Amniotic epithelial cell (primary cell): Measurements from ENCODE around the gene TRPV6.

ENCODE experiments used
- DNase-seq: peaks from one replicate; pipeline ENCODE4 v3.0.0-alpha.2; 2010; ENCODE audit warnings: low read depth

Gene TRPV6

DNA sequence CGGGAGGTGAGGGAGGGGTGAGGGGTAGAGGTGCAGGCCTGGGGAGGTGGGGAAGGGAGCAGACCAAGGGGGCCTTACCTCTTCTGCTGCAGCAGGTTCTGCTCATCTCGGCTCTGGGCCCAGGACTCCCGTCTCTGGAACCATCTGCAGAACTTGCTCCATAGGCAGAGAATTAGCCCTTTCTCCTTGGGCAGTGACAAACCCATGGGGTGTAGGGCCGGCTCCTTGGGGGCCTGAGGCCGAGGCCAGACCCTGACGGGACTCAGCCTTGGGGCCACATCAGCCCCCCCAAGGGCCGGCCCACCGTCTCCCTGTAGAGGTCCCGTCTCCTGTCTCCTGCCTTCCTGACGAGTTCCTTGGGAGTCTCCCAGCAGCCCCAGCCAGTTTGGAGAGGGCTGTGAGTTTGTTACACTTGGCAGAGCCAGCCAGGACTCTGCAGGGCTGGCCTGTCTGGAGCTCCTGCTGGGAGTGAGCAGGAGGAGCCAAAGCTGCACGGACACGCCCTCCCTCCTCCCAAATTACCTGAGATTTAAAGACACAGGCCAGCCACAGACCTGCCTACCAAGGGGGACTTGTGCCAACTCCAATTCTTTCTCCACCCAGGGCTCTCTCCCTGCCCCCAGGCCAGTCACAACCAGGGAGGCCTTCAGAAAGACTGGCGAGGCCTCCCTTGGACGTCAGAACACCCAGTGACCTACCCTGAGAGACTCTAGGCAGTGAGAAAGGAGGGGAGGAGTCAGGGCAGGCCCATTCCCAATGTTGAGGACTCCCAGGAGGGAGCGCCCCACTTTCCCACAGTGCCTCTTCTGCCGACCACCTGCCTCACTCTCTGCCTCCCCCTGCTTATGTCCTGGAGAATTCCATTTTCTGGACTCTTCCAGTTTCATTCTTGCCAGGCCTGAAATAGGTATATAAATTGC is at the start of gene TRPV6:
Gene TRPV6, minus strand, starts transcription at position 435 of the 920 bp plus-strand sequence.
- DNase-seq, result no peak

DNA sequence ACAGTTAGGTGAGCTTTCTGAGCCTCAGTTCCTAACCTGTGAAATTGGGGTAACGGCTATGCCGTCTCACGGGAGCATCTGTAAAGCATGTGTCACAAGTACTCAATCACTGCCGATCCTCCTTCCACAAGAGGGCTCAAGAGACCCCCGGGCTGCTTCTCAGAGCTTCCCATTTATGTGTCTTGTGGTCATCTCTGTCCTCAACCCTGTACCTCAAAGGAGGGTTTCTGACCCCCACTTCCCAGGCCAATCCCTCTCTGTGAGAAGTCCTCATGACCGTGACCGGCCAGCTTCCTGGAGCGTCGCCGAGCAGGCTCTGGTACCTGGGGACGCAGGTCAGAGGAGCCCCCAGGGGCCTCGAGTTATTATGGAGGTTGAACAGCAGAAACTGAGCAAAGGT is 48.5 kb upstream of the TRPV6 start:
- no peak for DNase-seq

DNA sequence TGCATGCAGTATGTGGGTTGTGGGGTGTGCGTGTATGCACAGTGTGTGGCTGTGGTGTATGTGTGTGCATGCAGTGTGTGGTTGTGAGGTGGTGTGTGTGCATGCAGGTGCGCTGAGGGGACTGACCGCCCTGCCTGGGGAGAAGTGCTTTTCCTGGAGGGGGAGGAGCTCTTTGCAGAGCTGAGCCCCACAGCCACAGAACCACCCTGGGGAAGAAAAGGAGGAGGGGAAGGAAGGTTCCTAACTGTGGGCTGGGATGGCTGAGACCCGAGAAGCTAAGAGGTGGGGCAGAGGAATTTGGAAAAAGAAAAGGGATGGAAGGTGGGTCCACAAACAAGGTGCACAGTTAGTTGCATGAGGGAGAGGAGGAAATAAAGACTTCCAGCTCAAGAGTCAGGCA is 48.1 kb upstream of the TRPV6 start, which contains the start of gene TRPV5:
Gene TRPV5, minus strand, starts transcription at position 123 of the 400 bp plus-strand sequence. CDS start 287 bp downstream, outside the sequence.
- DNase-seq, result no peak

DNA sequence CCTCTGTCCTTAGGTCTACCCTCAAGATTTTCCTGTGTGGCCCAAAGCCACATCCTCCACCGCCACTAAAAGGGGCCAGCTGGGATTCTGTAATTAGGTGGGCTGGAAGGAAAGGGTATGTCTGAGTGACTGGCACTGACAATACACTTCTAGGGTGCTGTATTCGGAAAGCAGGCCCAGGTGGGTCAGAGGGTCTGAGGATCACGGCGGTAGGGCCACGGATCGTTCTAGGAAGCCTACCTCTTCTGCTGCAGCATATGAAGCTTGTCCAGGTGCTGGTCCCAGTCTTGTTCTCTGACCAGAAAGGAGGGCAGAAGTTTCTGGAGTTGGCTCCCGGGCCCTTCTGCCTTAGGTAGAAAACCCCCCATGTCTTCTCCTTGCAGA is 47.5 kb upstream of the TRPV6 start:
- no peak for DNase-seq

DNA sequence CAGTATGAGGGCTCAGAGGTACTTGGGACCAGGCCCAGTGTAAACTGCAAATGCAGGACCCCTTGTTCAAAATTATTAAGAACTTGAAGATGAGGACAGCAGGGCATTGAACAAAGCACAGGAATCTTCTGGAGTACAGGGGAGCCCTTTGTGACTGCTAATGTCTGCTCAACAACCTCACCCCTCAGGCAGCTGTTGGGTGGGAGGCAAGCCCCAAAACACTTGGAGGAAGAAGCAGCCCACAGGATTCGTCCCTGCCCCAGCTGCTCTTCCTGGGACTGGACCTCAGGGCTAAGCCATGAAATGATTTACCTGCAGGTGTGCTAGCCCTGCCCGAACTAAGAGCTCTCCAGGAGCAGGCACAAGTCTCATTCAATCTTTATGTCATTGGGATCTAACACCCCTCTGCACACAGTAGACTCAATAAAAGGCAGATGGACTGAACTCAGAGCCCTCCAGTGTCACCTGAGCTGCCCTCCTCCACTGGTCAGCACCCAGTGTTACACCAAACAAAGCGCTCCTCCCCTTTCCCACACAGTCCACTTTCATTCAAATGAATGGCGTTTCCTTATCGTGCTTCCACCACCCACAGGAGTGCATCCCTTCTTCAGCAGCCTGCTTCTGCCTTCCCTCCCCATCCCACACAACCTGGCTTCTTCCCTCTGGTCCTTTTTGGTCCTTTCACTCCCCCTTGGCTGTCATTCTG is 47.0 kb upstream of the TRPV6 start:
- no peak for DNase-seq

DNA sequence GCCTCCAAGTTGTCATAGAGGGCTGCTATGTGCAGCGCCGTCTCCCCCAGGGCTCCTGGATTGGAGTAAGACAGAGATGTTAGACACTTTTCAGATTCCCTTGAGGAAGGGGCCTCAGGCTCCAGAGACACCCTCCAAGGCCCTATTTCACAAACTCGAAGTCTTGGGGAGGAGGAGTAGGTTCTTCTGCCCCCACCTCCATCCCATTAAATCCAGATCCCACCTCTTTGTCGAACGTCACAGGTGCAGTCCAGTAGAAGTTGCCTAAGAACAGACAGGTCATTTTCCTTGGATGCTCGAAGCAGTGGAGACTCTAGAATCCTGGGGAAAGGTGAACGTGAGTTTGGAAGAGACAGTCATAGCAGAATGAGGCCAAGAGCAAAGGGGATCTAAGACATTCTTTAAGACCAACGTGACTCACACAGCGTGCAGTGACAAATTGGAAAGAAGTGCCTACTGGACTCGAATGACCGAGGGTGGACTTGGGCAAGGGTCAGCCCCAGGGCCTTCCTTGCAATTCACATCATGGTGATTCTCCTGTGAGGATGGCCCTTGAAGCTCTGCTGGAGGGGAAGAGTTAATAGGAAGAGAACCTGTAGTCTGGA is 44.7 kb upstream of the TRPV6 start:
- DNase-seq, result no peak

DNA sequence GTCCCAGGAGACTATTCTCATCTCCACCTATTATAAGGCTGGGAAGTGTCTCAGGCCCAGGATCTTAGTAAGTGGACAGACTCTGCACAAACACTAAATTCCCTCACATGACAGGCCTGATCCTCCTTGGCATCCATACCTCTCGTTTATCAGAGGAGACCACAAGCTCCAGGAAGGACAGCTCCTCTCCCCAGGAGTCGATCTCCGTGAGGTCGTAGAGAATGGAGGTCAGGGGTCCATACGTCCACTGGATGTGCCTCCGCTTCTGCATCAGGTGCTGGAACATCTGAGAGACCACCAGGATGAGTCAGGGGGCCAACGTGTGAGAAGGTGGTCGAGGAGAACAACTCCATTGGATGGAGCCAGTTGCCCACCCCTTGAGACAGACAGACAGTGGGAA is 42.4 kb upstream of the TRPV6 start:
- no peak for DNase-seq

DNA sequence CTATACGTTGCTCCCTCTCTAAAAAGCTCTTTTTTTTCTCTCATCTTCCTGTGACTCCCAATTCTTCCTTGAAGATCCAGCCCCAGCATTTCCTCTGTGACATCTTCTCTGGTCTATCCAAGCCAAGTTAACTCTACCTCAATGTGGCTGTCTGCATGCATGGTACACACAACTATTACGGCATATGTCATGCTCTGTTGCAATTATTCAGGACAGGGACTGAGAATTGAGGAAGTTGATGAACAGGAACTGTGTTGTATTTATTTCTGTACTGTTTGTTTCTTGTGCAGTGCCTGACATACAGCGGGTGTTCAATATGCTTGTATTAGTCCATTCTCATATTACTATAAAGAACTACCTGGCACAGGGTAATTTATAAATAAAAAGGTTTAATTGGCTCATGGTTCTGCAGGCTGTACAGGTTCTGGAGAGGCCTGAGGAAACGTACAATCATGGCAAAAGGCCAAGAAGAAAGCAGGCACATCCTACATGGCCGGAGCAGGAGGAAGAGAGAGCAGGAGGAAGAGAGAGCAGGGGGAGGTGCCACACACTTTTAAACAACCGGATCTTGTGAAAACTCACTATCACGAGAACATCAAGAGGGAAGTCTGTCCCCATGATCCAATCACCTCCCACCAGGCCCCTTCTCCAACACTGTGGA is 41.7 kb upstream of the TRPV6 start:
- no peak for DNase-seq

DNA sequence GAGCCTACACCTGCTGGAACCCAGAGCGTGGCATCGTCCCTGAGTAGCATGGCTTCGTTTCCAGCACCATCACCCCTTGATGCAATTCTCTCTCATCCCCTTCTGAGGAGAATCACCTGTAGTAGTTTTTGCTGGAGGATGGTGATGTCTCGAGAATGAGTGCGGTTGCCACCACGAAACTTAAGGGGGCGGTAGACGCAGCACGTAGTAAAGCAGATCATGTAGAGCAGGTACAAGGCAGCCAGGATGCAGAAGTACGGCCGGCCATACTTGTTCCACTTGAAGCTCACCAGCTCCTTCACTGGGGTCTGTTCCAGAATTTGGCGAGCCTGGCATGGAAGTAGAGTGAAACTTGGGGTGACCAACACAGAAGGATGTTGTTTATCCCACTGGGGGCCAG is 39.9 kb upstream of the TRPV6 start:
- no peak for DNase-seq

DNA sequence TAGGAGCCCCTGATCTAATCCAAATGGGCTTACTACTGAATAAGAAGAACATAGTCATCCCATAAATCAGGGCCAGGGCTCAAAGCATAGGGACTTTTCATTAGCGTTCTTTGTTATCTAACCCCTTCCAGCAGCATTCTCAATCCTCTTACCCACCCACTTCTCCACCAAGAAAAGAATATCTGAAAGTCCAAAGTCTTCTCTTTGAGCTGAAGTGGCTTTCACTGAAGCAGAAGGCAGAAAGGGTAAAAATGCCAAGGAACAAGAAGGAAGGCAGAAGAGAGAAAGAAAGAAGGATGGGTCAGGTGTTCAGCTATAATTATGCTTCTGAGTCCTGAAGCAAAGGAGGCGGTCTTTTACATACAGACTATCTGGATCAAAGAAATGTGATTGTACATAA is 37.8 kb upstream of the TRPV6 start:
- DNase-seq, result no peak

DNA sequence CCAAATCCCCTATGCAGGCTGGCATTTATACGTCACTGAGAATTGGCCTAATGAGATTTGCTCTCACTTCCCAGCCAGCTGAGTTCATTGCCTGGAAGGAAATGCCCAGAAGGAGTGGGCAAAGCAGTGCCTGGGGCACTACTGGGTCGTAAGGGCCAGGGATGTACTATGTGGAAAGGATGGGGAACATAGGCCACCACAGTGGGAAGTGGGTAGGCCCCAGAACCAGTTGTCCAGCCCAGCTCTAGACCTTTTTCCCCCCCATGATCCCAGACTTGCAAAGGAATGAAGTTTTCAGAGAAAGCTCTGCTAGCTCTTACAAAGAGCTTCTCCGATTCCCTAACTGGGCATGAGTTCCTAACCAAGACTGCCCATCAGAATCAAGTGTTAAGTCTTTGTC is 34.1 kb upstream of the TRPV6 start:
- no peak for DNase-seq

DNA sequence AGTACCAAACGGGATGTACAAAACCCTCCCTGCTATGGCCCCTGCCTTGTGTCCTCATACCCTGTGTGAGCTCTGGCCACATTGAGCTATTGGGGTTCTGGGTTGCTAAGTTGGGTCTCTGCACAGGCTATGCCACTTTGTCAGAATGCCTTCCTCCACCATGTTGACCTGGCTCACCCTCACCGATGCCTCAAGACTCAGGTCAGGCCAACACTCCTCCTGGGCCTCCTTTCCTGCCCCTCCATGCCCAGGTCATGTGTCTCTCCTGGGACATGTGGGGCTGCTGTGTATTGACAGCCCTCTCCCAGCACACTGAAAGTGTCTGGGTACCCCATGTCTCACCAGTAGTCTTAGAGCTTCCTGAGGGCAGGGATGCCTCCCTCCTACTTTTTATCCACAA is 33.4 kb upstream of the TRPV6 start:
- no peak for DNase-seq

DNA sequence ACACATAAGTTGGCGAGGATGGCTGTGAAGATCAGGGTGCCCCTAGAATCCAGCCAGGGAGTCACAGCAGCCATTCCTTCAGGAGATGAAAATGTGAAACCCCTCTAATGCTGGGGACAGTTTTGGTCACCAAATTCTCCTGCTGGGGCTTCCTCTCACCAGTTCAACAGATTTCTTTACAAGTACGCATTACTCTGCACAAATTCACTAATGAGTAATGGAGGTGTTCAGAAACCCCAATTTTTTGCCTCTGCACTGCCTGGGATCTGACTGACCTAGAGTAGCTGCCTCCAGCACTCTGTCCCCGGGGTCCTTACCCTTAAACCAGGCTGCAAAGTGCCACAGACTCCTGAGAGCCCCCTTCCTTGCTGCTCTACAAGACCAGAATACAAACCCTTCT is 31.9 kb upstream of the TRPV6 start:
- no peak for DNase-seq

DNA sequence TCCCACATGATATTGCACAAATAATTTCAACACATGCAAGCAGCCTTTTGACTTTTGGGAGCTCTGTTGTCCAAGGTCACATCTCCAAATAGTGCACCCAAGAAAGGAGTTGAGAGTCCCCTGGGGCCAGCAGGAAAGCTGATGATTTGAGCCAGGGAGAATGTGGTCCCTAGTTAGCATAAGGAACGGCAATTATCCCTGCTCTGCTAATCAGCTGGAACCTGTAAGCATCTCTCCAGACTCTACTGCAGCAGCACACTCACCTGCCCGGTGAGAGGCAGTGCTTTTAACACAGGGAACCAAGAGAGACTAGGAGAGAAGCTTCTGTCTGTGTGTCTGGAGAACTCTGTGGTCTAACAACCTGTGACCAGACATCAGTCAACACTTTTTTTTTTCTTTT is 31.0 kb upstream of the TRPV6 start:
- no peak for DNase-seq

DNA sequence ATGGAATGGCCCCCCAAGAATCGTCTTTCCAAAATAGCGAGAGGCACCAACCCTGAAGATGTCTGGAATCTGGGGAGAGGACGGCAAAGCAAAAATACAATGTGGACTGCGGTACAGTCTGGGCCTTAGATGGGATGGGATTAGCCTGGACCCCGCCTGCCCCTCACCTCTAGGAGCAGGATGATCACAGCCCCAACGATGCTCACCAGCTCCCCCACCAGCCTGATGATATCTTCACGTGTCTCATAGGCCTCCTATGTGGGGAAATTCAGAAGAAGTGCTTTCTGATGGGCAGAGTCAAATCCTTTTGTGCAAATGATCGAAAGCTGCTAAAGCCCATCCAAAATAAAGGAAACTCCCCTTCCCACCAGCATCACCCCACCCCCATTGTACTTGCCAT is 29.8 kb upstream of the TRPV6 start:
- no peak for DNase-seq

DNA sequence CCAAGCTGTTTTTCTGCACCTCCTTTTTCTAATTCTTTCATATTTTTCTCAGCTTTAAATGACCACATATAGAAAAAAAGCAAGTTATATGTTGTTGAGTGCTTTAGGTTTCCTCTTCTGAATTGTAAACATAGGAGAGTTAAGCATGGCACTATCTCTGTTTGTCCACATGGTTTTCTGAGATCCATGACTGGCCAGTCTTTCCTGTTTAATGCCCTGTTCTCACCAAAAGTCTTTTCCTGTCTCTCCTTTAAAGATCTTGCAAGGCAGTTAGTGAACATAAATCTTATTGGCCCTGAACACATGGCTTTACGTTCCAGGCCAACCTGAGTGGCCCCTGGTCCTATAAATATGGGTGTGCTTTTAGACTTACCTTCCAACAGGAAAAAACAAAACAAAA is 28.6 kb upstream of the TRPV6 start:
- DNase-seq, result no peak

DNA sequence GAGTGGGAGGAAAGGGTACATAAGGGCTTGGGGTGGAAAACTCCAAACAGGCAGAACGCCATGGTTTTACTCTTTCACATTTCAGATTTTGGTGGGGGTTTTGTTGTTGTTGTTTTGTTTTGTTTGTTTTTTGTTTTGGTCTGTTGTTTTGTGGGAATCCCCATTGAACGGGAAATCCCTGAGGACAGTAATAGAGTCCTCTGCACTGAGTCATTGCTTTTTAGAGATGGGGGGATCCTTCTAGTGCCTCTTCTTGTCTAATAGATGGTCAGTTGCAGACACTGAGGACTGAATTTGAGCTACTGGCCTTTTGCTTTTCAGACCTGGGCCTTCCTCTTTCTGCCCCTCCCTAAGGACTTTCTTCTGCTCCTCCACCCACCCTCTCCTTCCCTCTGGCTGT is 28.0 kb upstream of the TRPV6 start:
- no peak for DNase-seq

DNA sequence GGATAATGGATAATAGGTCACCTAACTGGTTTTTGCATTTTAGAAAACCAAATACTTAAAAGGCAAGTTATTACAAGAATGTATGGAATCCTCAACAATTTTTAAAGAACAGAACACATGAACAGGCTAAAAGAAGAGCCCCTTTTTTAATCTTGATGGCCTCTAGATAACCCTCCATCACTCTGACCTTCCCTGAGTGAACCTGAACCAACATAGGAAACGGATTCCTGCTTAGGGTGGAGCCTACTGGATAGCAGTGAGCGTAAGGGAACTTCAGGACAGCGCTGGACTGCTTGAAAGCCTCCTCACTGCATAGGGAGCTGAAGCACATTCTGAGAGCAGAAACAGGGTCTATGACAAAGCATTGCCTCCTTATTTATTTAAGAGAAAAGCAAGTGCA is 27.5 kb upstream of the TRPV6 start:
- no peak for DNase-seq

DNA sequence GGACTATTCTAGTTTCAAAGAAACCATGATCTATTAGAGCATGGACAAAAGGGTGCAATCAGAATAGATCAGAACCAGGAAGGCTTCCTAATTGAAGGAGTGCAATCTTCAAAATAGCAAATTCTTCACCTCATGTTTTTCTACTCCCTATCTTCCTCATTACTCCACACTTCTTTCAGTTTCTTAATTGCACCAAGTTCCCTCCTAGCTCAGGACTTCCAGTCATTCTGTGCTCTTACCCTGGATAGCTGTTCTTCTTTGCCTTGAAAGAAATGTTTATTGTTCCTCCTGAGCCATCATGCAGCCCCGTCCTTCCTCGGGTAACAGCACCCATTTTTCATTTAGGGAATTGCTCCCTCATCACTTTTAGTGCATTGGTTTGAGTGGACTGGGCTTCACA is 24.9 kb upstream of the TRPV6 start:
- DNase-seq, result no peak

DNA sequence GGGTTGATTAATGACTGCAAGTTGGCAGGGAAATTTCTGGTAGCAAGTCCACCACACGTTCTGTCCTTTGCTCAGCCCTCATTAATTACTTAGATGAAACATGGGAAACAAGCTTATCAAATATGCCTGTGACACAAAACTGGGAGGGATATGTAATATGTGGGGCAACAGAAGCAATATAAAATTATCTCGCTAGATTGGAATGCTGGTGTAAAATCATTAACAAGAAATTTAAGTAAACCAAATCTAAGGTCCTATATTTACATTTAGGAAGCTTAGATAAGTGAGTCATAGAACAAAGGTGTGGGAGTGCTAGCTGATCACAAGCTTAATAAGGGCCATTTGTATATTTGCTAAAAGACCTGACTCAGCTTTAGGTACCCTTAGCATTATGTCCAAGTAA is 24.5 kb upstream of the TRPV6 start:
- DNase-seq, result peak; percentile 14

DNA sequence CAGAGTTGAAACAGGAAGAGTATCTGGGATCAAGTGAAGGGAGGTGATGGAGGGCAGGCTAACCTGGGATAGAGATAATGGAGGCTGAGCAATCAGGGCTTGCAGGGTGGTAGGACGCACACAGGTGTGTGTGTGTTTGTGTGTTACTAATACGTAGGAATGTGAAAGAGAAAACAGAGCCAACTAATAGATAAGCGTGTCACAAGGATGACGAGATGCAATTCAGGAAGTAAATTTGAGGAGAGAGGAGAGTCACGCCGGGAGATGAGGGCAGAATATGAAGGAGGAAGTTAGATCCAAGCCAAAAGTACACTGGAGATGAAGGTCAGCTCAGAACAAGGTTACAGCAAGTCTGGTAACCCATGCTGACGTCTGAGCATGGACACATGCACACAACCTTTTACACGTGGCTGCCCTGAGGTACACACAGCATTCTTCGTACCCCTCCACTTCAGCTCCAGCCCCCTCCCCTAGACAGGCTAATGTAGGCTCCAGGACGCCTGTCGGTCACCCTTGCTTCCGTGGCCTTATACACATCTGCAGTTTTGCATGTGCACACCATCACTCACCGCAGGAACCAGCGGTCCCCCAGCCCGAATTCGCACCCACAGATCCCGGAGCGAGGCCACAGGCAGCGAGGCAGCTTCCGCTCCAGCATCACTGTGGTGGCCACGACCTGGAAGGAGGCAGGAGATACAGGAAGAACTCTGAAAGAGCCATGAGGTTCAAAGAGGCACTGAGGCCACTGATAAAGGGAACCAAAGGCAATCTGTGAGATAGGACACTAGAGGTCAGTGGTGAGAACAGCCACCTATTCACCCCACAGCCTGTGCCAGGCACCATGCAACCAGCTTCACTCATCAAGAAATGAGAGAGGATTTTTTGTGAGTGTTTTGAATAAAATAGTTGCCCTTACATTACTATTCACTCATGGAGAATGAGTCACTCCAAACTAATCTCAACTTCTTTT is 23.7 kb upstream of the TRPV6 start:
- DNase-seq, result peak; percentile 31
